Mesenchymal stem cell (in vitro differentiated cells and primary cell): Measurements from ENCODE around the gene PARP16.

Source experiments
- DNase-seq: peaks from one replicate; pipeline ENCODE4 v3.0.0-alpha.2; 2013
- H2AFZ ChIP-seq: one replicate; pipeline ENCODE4 v1.6.1; 2013; ENCODE audit warnings: low read depth, mild to moderate bottlenecking, control low read depth, inconsistent platforms, low read length, moderate library complexity
- H2AK5ac ChIP-seq: 2 replicates; pipeline ENCODE4 v1.6.1; 2013; ENCODE audit warnings: low read length, moderate library complexity, mild to moderate bottlenecking, inconsistent platforms; ENCODE audit not compliant: severe bottlenecking
- H2BK120ac ChIP-seq: one replicate; pipeline ENCODE4 v1.6.1; 2013; ENCODE audit warnings: low read depth, mild to moderate bottlenecking, inconsistent platforms, low read length, moderate library complexity
- H2BK12ac ChIP-seq, 2 experiments: one replicate each; pipeline ENCODE4 v1.6.1; 2013; ENCODE audit warnings: inconsistent platforms in 2 of 2, low read length in 2 of 2, mild to moderate bottlenecking in 2 of 2, moderate library complexity in 2 of 2, control low read depth in 1 of 2
- H2BK15ac ChIP-seq: one replicate; pipeline ENCODE4 v1.6.1; 2013; ENCODE audit warnings: mild to moderate bottlenecking, low read depth, inconsistent platforms; ENCODE audit not compliant: poor library complexity, severe bottlenecking
- H2BK5ac ChIP-seq: 2 replicates; pipeline ENCODE4 v1.6.1; 2013; ENCODE audit warnings: low read depth, mild to moderate bottlenecking, low read length, control low read depth, inconsistent platforms; ENCODE audit not compliant: poor library complexity, severe bottlenecking
- H3K14ac ChIP-seq, 2 experiments: one replicate each; pipeline ENCODE4 v1.6.1; 2013; ENCODE audit warnings: inconsistent platforms in 2 of 2, low read length in 2 of 2, control low read depth in 1 of 2, mild to moderate bottlenecking in 1 of 2, moderate library complexity in 1 of 2
- H3K18ac ChIP-seq, 2 experiments: one replicate each; pipeline ENCODE4 v1.6.1; 2013; ENCODE audit warnings: inconsistent platforms in 2 of 2, low read length in 2 of 2, control low read depth in 1 of 2, low read depth in 1 of 2, mild to moderate bottlenecking in 1 of 2
- H3K23ac ChIP-seq, 2 experiments: one replicate each; pipeline ENCODE4 v1.6.1; 2013; ENCODE audit warnings: inconsistent platforms in 2 of 2, low read length in 2 of 2, mild to moderate bottlenecking in 2 of 2, moderate library complexity in 2 of 2, control low read depth in 1 of 2
- H3K27ac ChIP-seq: 2 replicates; pipeline ENCODE4 v1.5.1; 2013; ENCODE audit warnings: mild to moderate bottlenecking, moderate library complexity, low read length, control low read depth, inconsistent platforms; ENCODE audit not compliant: poor library complexity, severe bottlenecking
- H3K27me3 ChIP-seq, 2 experiments: 2 replicates each; pipeline versions ENCODE4 v1.6.1 to v1.7.0; 2013; ENCODE audit warnings: low read length in 2 of 2, mild to moderate bottlenecking in 2 of 2, moderate library complexity in 2 of 2, control low read depth in 1 of 2, inconsistent platforms in 1 of 2; ENCODE audit not compliant: control insufficient read depth in 1 of 2, insufficient read depth in 1 of 2
- H3K36me3 ChIP-seq, 2 experiments: 2 replicates each; pipeline versions ENCODE4 v1.6.1 to v1.7.0; 2013; ENCODE audit warnings: low read length in 2 of 2, control low read depth in 1 of 2, inconsistent platforms in 1 of 2, low read depth in 1 of 2, mild to moderate bottlenecking in 1 of 2; ENCODE audit not compliant: insufficient read depth in 2 of 2, control insufficient read depth in 1 of 2
- H3K4ac ChIP-seq, 2 experiments: one replicate each; pipeline ENCODE4 v1.6.1; 2013; ENCODE audit warnings: inconsistent platforms in 2 of 2, low read length in 2 of 2, mild to moderate bottlenecking in 2 of 2, moderate library complexity in 2 of 2, control low read depth in 1 of 2, low read depth in 1 of 2
- H3K4me1 ChIP-seq: 2 replicates; pipeline ENCODE4 v1.6.1; 2013; ENCODE audit warnings: low read depth, low read length, control low read depth; ENCODE audit not compliant: control insufficient read depth, insufficient read depth
- H3K4me2 ChIP-seq: 2 replicates; pipeline ENCODE4 v1.6.1; 2013; ENCODE audit warnings: low read length, mild to moderate bottlenecking, inconsistent platforms; ENCODE audit not compliant: poor library complexity, severe bottlenecking
- H3K4me3 ChIP-seq, 2 experiments: 2 replicates each; pipeline versions ENCODE4 v1.5.1 to v1.7.0; 2013; ENCODE audit warnings: low read length in 2 of 2, mild to moderate bottlenecking in 2 of 2, control low read depth in 1 of 2, low read depth in 1 of 2; ENCODE audit not compliant: insufficient read depth in 1 of 2
- H3K79me1 ChIP-seq: replicated peaks from 2 replicates; pipeline ENCODE4 v1.6.1; 2013; ENCODE audit warnings: mild to moderate bottlenecking, control low read depth, low read length, inconsistent platforms; ENCODE audit not compliant: poor library complexity, severe bottlenecking
- H3K9ac ChIP-seq: 2 replicates; pipeline ENCODE4 v1.7.0; 2013; ENCODE audit warnings: mild to moderate bottlenecking, low read length, moderate library complexity
- H3K9me3 ChIP-seq: 2 replicates; pipeline ENCODE4 v1.7.0; 2013; ENCODE audit warnings: mild to moderate bottlenecking, low read length; ENCODE audit not compliant: control insufficient read depth
- H4K8ac ChIP-seq: one replicate; pipeline ENCODE4 v1.6.1; 2013; ENCODE audit warnings: inconsistent platforms, mild to moderate bottlenecking, low read length, moderate library complexity
- H4K91ac ChIP-seq: one replicate; pipeline ENCODE4 v1.6.1; 2013; ENCODE audit warnings: mild to moderate bottlenecking, low read length, inconsistent platforms
- WGBS: methylation state at CpG from one replicate; pipeline ENCODE4 v1.1.7; 2013; ENCODE audit warnings: mixed read lengths; 5-methylcytosine and 5-hydroxymethylcytosine counted together

PARP16 gene

GRCh38 chr15:65226221-65226620 is 60.5 kb downstream of the PARP16 start:
- Histone ChIP-seq H3K27me3 (no peaks in the 10 kb centered on the region), H3K4ac (no peak overlapping the region), H2AFZ (no peak overlapping the region), H2BK5ac (no peak overlapping the region), H2BK12ac (no peak overlapping the region), H3K4me1 (peaks cover 4% of the 10 kb centered on the region), H4K8ac (no peak overlapping the region), H2BK15ac (no peak overlapping the region), H2BK120ac (no peak overlapping the region), H3K9ac (no peak overlapping the region), H4K91ac (no peak overlapping the region), H3K4me2 (no peak overlapping the region), H3K27ac (no peak overlapping the region), H3K79me1 (no peaks in the 10 kb centered on the region), H3K23ac (no peak overlapping the region), H2AK5ac (peak overlapping the region; percentile 82), H3K18ac (no peak overlapping the region), H3K4me3 (no peak overlapping the region), H3K9me3 (no peaks in the 10 kb centered on the region), H3K36me3 (no peaks in the 10 kb centered on the region), H3K14ac (peak overlapping the region in 1 of 2 experiments; percentile 82)
- no peak for DNase-seq
- 79% methylated on average over 2 of the region's 3 CpGs for WGBS

- Histone ChIP-seq H3K9ac (no peak overlapping the region), H3K9me3 (no peaks in the 10 kb centered on the region), H3K79me1 (no peaks in the 10 kb centered on the region), H3K4me2 (no peak overlapping the region), H4K8ac (no peak overlapping the region), H2BK15ac (no peak overlapping the region), H3K18ac (no peak overlapping the region), H3K4me1 (peaks cover 4% of the 10 kb centered on the region), H4K91ac (no peak overlapping the region), H3K14ac (no peak overlapping the region), H2BK120ac (no peak overlapping the region), H2AFZ (no peak overlapping the region), H2BK5ac (no peak overlapping the region), H2AK5ac (no peak overlapping the region), H3K4me3 (no peak overlapping the region), H3K27me3 (no peaks in the 10 kb centered on the region), H2BK12ac (no peak overlapping the region), H3K27ac (no peak overlapping the region), H3K36me3 (no peaks in the 10 kb centered on the region), H3K4ac (no peak overlapping the region), H3K23ac (no peak overlapping the region)
- no peak for DNase-seq
- 90% methylated on average over 5 of the region's 6 CpGs for WGBS
Measured at GRCh38 chr15:65223996-65224395, 62.7 kb downstream of the PARP16 start.

- Histone ChIP-seq H2BK12ac (no peak overlapping the region), H3K36me3 (no peaks in the 10 kb centered on the region), H2BK15ac (no peak overlapping the region), H3K18ac (no peak overlapping the region), H4K8ac (no peak overlapping the region), H3K27ac (no peak overlapping the region), H3K4me1 (peaks cover 4% of the 10 kb centered on the region), H4K91ac (no peak overlapping the region), H3K27me3 (no peaks in the 10 kb centered on the region), H2BK120ac (no peak overlapping the region), H3K14ac (no peak overlapping the region), H2BK5ac (no peak overlapping the region), H3K4ac (no peak overlapping the region), H3K9ac (no peak overlapping the region), H3K23ac (no peak overlapping the region), H3K79me1 (no peaks in the 10 kb centered on the region), H2AFZ (no peak overlapping the region), H3K9me3 (no peaks in the 10 kb centered on the region), H3K4me3 (no peak overlapping the region), H3K4me2 (no peak overlapping the region), H2AK5ac (no peak overlapping the region)
- 82% methylated on average over 4 of the region's 4 CpGs for WGBS
- no peak for DNase-seq
Measured at GRCh38 chr15:65222891-65223290, 63.8 kb downstream of the PARP16 start.

GRCh38 chr15:65221697-65222096 is 65.0 kb downstream of the PARP16 start:
- Histone ChIP-seq H3K79me1 (no peaks in the 10 kb centered on the region), H4K91ac (no peak overlapping the region), H4K8ac (no peak overlapping the region), H3K9ac (no peak overlapping the region), H2AK5ac (no peak overlapping the region), H3K4me2 (no peak overlapping the region), H3K4ac (no peak overlapping the region), H3K18ac (no peak overlapping the region), H3K27ac (no peak overlapping the region), H2AFZ (no peak overlapping the region), H2BK12ac (no peak overlapping the region), H3K14ac (no peak overlapping the region), H2BK15ac (no peak overlapping the region), H3K9me3 (no peaks in the 10 kb centered on the region), H2BK120ac (no peak overlapping the region), H3K4me1 (peaks cover 2% of the 10 kb centered on the region), H3K23ac (no peak overlapping the region), H2BK5ac (no peak overlapping the region), H3K36me3 (no peaks in the 10 kb centered on the region), H3K27me3 (no peaks in the 10 kb centered on the region), H3K4me3 (no peak overlapping the region)
- 96% methylated on average over 2 of the region's 2 CpGs for WGBS
- no peak for DNase-seq
